Keratinocyte (primary cell): ENCODE measurements around the gene AK8. TPM values are rescaled to one million over a fixed set of nuclear protein-coding genes. Genes with fewer than 3 reads are reported as not detected.

Experiments
- DNase-seq: peaks from one replicate; pipeline ENCODE4 v3.0.0-alpha.2; 2011; ENCODE audit warnings: low read depth, missing footprints, low spot score
- FAIRE-seq: peaks from 2 replicates; lab custom pipeline; 2011; peaks lifted over from hg19 to GRCh38; lab: Jason Lieb, UNC
- H2AFZ ChIP-seq: 2 replicates; pipeline ENCODE4 v1.6.0; 2012; ENCODE audit warnings: low read length, control low read depth, inconsistent platforms; ENCODE audit not compliant: control insufficient read depth
- H3K27ac ChIP-seq: 2 replicates; pipeline ENCODE4 v1.5.1; 2011; ENCODE audit warnings: low read length; ENCODE audit not compliant: control insufficient read depth, insufficient read depth
- H3K27me3 ChIP-seq: 3 replicates; pipeline ENCODE4 v1.6.0; 2011; ENCODE audit warnings: low read length; ENCODE audit not compliant: control insufficient read depth, insufficient read depth; ENCODE audit errors: extremely low read depth
- H3K36me3 ChIP-seq, 2 experiments: 2 replicates in 1 of 2; 3 replicates in 1 of 2; pipeline ENCODE4 v1.5.1; 2011; ENCODE audit warnings: low read length in 2 of 2, mild to moderate bottlenecking in 1 of 2; ENCODE audit not compliant: control insufficient read depth in 2 of 2, insufficient read depth in 2 of 2; ENCODE audit errors: extremely low read depth in 1 of 2
- H3K4me1 ChIP-seq: 3 replicates; pipeline ENCODE4 v1.5.1; 2011; ENCODE audit warnings: low read length; ENCODE audit not compliant: control insufficient read depth, insufficient read depth; ENCODE audit errors: extremely low read depth
- H3K4me2 ChIP-seq: 3 replicates; pipeline ENCODE4 v1.6.0; 2011; ENCODE audit warnings: low read depth, low read length; ENCODE audit not compliant: control insufficient read depth, insufficient read depth; ENCODE audit errors: extremely low read depth
- H3K4me3 ChIP-seq, 3 experiments: fragments of 200-600 bp in 1 of 3; sonication (generic) in 1 of 3; 2 replicates in 2 of 3; 3 replicates in 1 of 3; pipeline ENCODE4 v1.5.1; 2011 to 2016; ENCODE audit warnings: low read length in 3 of 3, mild to moderate bottlenecking in 3 of 3, control low read depth in 2 of 3, inconsistent platforms in 1 of 3, low read depth in 1 of 3, mixed read lengths in 1 of 3, mixed run types in 1 of 3, moderate library complexity in 1 of 3; ENCODE audit not compliant: control insufficient read depth in 2 of 3, insufficient read depth in 2 of 3; ENCODE audit errors: extremely low read depth in 1 of 3
- H3K79me2 ChIP-seq: 2 replicates; pipeline ENCODE4 v1.6.0; 2012; ENCODE audit warnings: low read length; ENCODE audit not compliant: control insufficient read depth, insufficient read depth
- H3K9ac ChIP-seq: 3 replicates; pipeline ENCODE4 v1.6.0; 2011; ENCODE audit warnings: low read length; ENCODE audit not compliant: control insufficient read depth, insufficient read depth; ENCODE audit errors: extremely low read depth
- H3K9me1 ChIP-seq: 3 replicates; pipeline ENCODE4 v1.6.0; 2011; ENCODE audit warnings: low read length; ENCODE audit not compliant: control insufficient read depth, insufficient read depth; ENCODE audit errors: extremely low read depth
- H3K9me3 ChIP-seq: 2 replicates; pipeline ENCODE4 v1.5.1; 2012; ENCODE audit warnings: low read depth, low read length; ENCODE audit not compliant: control insufficient read depth
- H4K20me1 ChIP-seq: 3 replicates; pipeline ENCODE4 v1.6.0; 2011; ENCODE audit warnings: low read length; ENCODE audit not compliant: control insufficient read depth, insufficient read depth; ENCODE audit errors: extremely low read depth
- CTCF ChIP-seq, 3 experiments: IDR thresholded peaks in 1 of 3; conservative IDR thresholded peaks in 1 of 3; optimal IDR thresholded peaks in 1 of 3; 2 replicates in 2 of 3; 3 replicates in 1 of 3; pipeline versions ENCODE3 to v1.5.1; 2011; ENCODE audit warnings: low read length in 3 of 3, mild to moderate bottlenecking in 3 of 3, moderate library complexity in 2 of 3, control low read depth in 1 of 3, inconsistent platforms in 1 of 3; ENCODE audit not compliant: insufficient read depth in 2 of 3; ENCODE audit errors: extremely low read depth in 1 of 3
- EZH2 ChIP-seq: IDR thresholded peaks from one replicate; pipeline ENCODE4 v1.6.1; 2012; ENCODE audit warnings: inconsistent platforms, mild to moderate bottlenecking, low read length, moderate library complexity
- dilution Hi-C: fragments of 300-500 bp; cut with MboI; formaldehyde crosslinking; loops from one replicate; pipeline ENCODE4 v1.7.0; 2020; ENCODE audit warnings: low sequenced_read_pairs; ENCODE audit not compliant: extremely low pct_ligation_motif_present
- polyA plus RNA-seq, 5 experiments: library from polyadenylated mRNA; depleted of rRNA in 3 of 5; stranded (reverse) in 3 of 5; stranded (forward) in 1 of 5; unstranded in 1 of 5; fragments of >200 nt; gene quantifications; 1 replicate in 1 of 5; 2 replicates in 3 of 5; 3 replicates in 1 of 5; pipeline versions ENCODE4 v1.2.1 to v1.2.3, GENCODE V29; 2011 to 2012; ENCODE audit warnings: missing spikeins in 2 of 5, low read depth in 1 of 5, low replicate concordance in 1 of 5

Gene AK8
- polyA plus RNA-seq, 1 donor (not counting 4 experiments of a cell fraction or from before 2014, with no cell fraction given), result 0.24 TPM

DNA sequence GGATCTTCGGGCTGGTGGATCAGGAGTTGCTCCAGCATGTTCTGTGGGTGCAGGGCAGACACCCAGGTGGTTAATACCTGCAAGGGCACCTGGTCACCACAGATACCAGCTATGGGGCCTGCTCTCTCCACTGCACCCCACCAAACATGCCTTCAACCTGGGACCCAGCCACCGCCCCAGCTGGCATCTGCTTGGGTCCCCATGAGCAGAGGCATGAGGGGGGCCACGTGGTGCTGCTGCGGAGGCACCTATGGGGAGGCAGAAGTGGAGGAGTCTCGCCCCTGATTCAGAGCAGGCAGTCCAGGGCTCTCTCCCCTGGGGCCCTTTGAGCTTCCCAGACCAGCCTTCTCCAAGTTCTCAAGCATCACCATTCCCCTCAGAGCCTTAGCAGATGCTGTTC lies 2.9 kb downstream of the AK8 start:
- Histone ChIP-seq H2AFZ (no peak overlapping the region), H3K9me1 (no peaks in the 10 kb centered on the region), H4K20me1 (no peaks in the 10 kb centered on the region), H3K79me2 (no peaks in the 10 kb centered on the region), H3K9ac (no peak overlapping the region), H3K27me3 (no peaks in the 10 kb centered on the region), H3K4me2 (no peak overlapping the region), H3K27ac (no peak overlapping the region), H3K4me3 (no peak overlapping the region), H3K36me3 (no peaks in the 10 kb centered on the region), H3K9me3 (no peaks in the 10 kb centered on the region), H3K4me1 (peaks cover 5% of the 10 kb centered on the region)
- FAIRE-seq (no peak), DNase-seq (no peak)
- TF ChIP-seq EZH2 (no peak), CTCF (optimal IDR thresholded peaks at IDR 0.05 in 1 of 3, IDR thresholded peaks at IDR 0.05 in 1 of 3, conservative IDR thresholded peaks at IDR 0.05 in 1 of 3; ENCODE audit: extremely low read depth in 1 of 3, insufficient read depth in 2 of 3, low read length in 3 of 3) (no peak)
- dilution Hi-C loops, result no loop called here

GRCh38 chr9:132873403-132873802 lies 4.7 kb downstream of the AK8 start:
- no peak for DNase-seq
- Histone ChIP-seq H3K36me3 (no peaks in the 10 kb centered on the region), H3K4me1 (no peaks in the 10 kb centered on the region), H3K27me3 (no peaks in the 10 kb centered on the region), H4K20me1 (no peaks in the 10 kb centered on the region), H3K27ac (no peak overlapping the region), H3K9me3 (no peaks in the 10 kb centered on the region), H2AFZ (no peak overlapping the region), H3K9ac (no peak overlapping the region), H3K4me2 (no peak overlapping the region), H3K4me3 (no peak overlapping the region), H3K79me2 (no peaks in the 10 kb centered on the region), H3K9me1 (no peaks in the 10 kb centered on the region)
- dilution Hi-C loops, result no loop called here
- no peak for FAIRE-seq
- TF ChIP-seq CTCF (optimal IDR thresholded peaks at IDR 0.05 in 1 of 3, IDR thresholded peaks at IDR 0.05 in 1 of 3, conservative IDR thresholded peaks at IDR 0.05 in 1 of 3; ENCODE audit: extremely low read depth in 1 of 3, insufficient read depth in 2 of 3, low read length in 3 of 3) (no peak), EZH2 (no peak)
